COLO668 (cell line): ENCODE measurements around the gene PTPRM.

Experiments used
- DNase-seq: peaks from one replicate; lab custom pipeline; 2025; ENCODE audit not compliant: unreplicated experiment; lab: John Stamatoyannopoulos, UW

PTPRM gene

GRCh38 chr18:8367217-8367988, 800.3 kb downstream of the PTPRM start:
- DNase-seq, result peak; percentile 94

GRCh38 chr18:8368512-8369217, 801.5 kb downstream of the PTPRM start:
- DNase-seq, result no peak

GRCh38 chr18:8373486-8373885, 806.4 kb downstream of the PTPRM start:
- no peak for DNase-seq

GRCh38 chr18:8374676-8375075, 807.6 kb downstream of the PTPRM start:
- no peak for DNase-seq

GRCh38 chr18:8375249-8375648, 808.1 kb downstream of the PTPRM start:
- peak; percentile 85 for DNase-seq

GRCh38 chr18:8376113-8376512, 809.0 kb downstream of the PTPRM start:
- DNase-seq, result no peak

GRCh38 chr18:8379187-8379941, 812.2 kb downstream of the PTPRM start:
- no peak for DNase-seq

- no peak for DNase-seq
Observed at GRCh38 chr18:8380006-8380405, 812.9 kb downstream of the PTPRM start.

GRCh38 chr18:8380926-8381325, 813.8 kb downstream of the PTPRM start:
- no peak for DNase-seq

- no peak for DNase-seq
Observed at GRCh38 chr18:8381821-8382459, 814.8 kb downstream of the PTPRM start.

- no peak for DNase-seq
Observed at GRCh38 chr18:8385400-8385799, 818.3 kb downstream of the PTPRM start.

- DNase-seq, result no peak
Observed at GRCh38 chr18:8386669-8387380, 819.7 kb downstream of the PTPRM start.

GRCh38 chr18:8389391-8390340, 822.5 kb downstream of the PTPRM start:
- DNase-seq, result peak; percentile 81

GRCh38 chr18:8391068-8391467, 824.0 kb downstream of the PTPRM start:
- DNase-seq, result no peak

- no peak for DNase-seq
Observed at GRCh38 chr18:8396254-8396653, 829.1 kb downstream of the PTPRM start.

GRCh38 chr18:8397034-8397433, 829.9 kb downstream of the PTPRM start:
- DNase-seq, result no peak

GRCh38 chr18:8399138-8399537, 832.0 kb downstream of the PTPRM start:
- no peak for DNase-seq

GRCh38 chr18:8400193-8400752, 833.2 kb downstream of the PTPRM start:
- DNase-seq, result no peak

GRCh38 chr18:8400825-8401224, 833.7 kb downstream of the PTPRM start:
- no peak for DNase-seq
